Tibial nerve (tissue), 4 donors: ENCODE measurements around the gene GREM2.

ENCODE experiments used
- EP300 ChIP-seq, 2 donors: sonication (generic); formaldehyde crosslinking; IDR thresholded peaks; one replicate each; pipeline ENCODE4 v1.6.1; 2017; ENCODE audit warnings: antibody characterized with exemption in 2 of 2, mild to moderate bottlenecking in 1 of 2
- POLR2A ChIP-seq, 2 donors: fragments of 450-650 bp; IDR thresholded peaks; one replicate each; pipeline ENCODE4 v1.6.1; 2017; ENCODE audit warnings: antibody characterized with exemption in 2 of 2, mild to moderate bottlenecking in 2 of 2, moderate library complexity in 2 of 2
- TF ChIP-seq, protein P1 (sequence below), 5 experiments: fragments of 200-600 bp in 3 of 5; fragments of 450-650 bp in 2 of 5; sonication (generic) in 3 of 5; IDR thresholded peaks; one replicate each; pipeline ENCODE4 v1.5.1; 2016 to 2019; ENCODE audit warnings: antibody characterized with exemption in 5 of 5, mild to moderate bottlenecking in 3 of 5, moderate library complexity in 2 of 5

DNA sequence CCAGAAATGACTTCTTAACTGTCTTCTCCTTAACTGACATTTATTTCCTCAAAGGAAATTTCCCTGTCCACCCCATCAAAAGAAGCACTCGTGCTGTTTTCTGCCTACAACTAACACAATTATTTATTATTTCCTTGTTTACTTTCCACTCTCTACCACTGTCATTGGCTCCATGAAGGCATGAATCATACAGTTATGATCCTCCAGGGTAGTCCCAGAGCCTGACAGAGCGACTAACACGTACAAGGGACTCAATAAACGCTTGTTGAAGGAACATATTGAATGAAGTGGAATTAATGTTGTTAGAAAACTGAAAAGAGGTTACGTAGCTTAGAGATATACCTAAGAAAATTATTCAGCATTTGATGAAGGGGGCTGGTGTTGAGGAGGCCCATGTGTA lies 20.9 kb downstream of the GREM2 start:
- TF ChIP-seq EP300 (IDR thresholded peaks at IDR 0.05) (no peak), POLR2A (IDR thresholded peaks at IDR 0.05) (no peak)
- TF ChIP-seq, protein P1, sequence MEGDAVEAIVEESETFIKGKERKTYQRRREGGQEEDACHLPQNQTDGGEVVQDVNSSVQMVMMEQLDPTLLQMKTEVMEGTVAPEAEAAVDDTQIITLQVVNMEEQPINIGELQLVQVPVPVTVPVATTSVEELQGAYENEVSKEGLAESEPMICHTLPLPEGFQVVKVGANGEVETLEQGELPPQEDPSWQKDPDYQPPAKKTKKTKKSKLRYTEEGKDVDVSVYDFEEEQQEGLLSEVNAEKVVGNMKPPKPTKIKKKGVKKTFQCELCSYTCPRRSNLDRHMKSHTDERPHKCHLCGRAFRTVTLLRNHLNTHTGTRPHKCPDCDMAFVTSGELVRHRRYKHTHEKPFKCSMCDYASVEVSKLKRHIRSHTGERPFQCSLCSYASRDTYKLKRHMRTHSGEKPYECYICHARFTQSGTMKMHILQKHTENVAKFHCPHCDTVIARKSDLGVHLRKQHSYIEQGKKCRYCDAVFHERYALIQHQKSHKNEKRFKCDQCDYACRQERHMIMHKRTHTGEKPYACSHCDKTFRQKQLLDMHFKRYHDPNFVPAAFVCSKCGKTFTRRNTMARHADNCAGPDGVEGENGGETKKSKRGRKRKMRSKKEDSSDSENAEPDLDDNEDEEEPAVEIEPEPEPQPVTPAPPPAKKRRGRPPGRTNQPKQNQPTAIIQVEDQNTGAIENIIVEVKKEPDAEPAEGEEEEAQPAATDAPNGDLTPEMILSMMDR (IDR thresholded peaks at IDR 0.05) = no peak
